ENCODE measurements around the gene TRAM2. TPM values are rescaled to one million over a fixed set of nuclear protein-coding genes. Genes with fewer than 3 reads are reported as not detected.

The TRAM2 gene
- total and polyA plus RNA-seq, 2 donors (not counting 3 experiments of a cell fraction or from before 2014, with no cell fraction given), result 85.7 to 98.6 TPM

DNA sequence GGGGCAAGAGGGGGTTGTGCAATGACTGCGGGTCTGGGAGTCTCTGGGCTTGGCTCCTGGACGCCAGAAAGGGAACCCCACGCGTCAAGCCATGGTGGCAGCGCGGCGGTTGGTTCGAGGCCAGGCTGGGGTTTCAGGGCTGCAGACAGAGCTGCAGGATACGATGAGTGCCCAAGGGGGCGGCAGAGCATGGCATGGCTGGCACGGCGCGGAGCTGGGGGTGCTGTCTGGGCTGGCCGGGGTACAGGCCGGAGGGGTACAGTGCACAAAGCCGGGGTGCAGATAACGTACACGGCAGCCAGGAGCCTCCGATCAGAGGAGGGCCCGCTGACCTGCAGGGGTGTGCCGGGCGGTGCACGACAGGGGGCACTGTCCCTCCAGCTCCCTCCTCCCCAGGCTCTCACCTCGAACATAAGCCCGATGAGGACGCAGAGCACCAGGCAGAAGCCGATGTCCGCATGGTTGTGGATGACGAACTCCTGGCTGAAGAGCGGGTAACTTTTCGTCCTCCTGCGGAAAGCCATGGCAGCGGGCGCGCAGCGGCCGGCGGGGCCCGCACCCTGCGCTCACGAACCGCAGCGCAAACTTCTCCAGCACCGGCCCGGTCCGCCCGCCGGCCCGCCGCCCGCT is 353 bp downstream of the TRAM2 start:
- peak; percentile 87 for DNase-seq (ENCODE audit: low read depth, low spot score)
- peak overlapping the region; percentile 80 for H3K4me2 ChIP-seq (ENCODE audit: insufficient read depth, low read length)
- H3K36me3 ChIP-seq (ENCODE audit: control insufficient read depth in 2 of 2, extremely low read depth in 1 of 2, insufficient read depth in 2 of 2, low read length in 2 of 2), result no peaks in the 10 kb centered on the region
- CTCF ChIA-PET, result interaction anchor here (0.6 to 3.9 kb wide), 25 partner anchors 8 to 169 kb away, joined by 3 to 24 read pairs (median 5); no protein-coding TSS in a partner anchor
- dilution Hi-C loops (cut with MboI; ENCODE audit: extremely low pct_ligation_motif_present, low sequenced_read_pairs), result no loop called here
- FAIRE-seq, result peak; percentile 78
- H3K9me3 ChIP-seq (replicated peaks; ENCODE audit: control insufficient read depth, insufficient read depth, low read length), result no peaks in the 10 kb centered on the region
- TF ChIP-seq, protein P1, sequence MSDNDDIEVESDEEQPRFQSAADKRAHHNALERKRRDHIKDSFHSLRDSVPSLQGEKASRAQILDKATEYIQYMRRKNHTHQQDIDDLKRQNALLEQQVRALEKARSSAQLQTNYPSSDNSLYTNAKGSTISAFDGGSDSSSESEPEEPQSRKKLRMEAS (IDR thresholded peaks at IDR 0.05; ENCODE audit: insufficient read depth, insufficient read length), result no peak
- TF ChIP-seq JUN (IDR thresholded peaks at IDR 0.05; ENCODE audit: borderline replicate concordance, insufficient read depth, insufficient read length, low read depth), result no peak
- TF ChIP-seq GATA2 (IDR thresholded peaks at IDR 0.05; ENCODE audit: insufficient read depth, insufficient read length, low read depth, low read length), result no peak
- TF ChIP-seq POLR2A (IDR thresholded peaks at IDR 0.05; ENCODE audit: low read depth, low read length), result peak; percentile 81
- no peak for TF ChIP-seq MYC (IDR thresholded peaks at IDR 0.05; ENCODE audit: low read depth, low read length)
- TF ChIP-seq POLR2AphosphoS5 (IDR thresholded peaks at IDR 0.05; ENCODE audit: insufficient read depth, low read depth, low read length), result peak; percentile 64
- TF ChIP-seq, protein P2, sequence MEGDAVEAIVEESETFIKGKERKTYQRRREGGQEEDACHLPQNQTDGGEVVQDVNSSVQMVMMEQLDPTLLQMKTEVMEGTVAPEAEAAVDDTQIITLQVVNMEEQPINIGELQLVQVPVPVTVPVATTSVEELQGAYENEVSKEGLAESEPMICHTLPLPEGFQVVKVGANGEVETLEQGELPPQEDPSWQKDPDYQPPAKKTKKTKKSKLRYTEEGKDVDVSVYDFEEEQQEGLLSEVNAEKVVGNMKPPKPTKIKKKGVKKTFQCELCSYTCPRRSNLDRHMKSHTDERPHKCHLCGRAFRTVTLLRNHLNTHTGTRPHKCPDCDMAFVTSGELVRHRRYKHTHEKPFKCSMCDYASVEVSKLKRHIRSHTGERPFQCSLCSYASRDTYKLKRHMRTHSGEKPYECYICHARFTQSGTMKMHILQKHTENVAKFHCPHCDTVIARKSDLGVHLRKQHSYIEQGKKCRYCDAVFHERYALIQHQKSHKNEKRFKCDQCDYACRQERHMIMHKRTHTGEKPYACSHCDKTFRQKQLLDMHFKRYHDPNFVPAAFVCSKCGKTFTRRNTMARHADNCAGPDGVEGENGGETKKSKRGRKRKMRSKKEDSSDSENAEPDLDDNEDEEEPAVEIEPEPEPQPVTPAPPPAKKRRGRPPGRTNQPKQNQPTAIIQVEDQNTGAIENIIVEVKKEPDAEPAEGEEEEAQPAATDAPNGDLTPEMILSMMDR (IDR thresholded peaks at IDR 0.05; ENCODE audit: extremely low read depth in 1 of 2, insufficient read depth in 1 of 2, low read depth in 1 of 2, low read length in 2 of 2), result peak; percentile 67 to 86
- no peak for TF ChIP-seq FOS (IDR thresholded peaks at IDR 0.05; ENCODE audit: borderline replicate concordance, insufficient read depth, low read length)
- TF ChIP-seq EZH2 (IDR thresholded peaks at IDR 0.05; ENCODE audit: borderline replicate concordance, low read depth, low read length, severe bottlenecking), result no peak
- H2AFZ ChIP-seq (ENCODE audit: low read depth, low read length), result no peak overlapping the region
- H3K79me2 ChIP-seq (ENCODE audit: control insufficient read depth, insufficient read depth, low read length), result peaks cover 52% of the 10 kb centered on the region
- H4K20me1 ChIP-seq (replicated peaks; ENCODE audit: control insufficient read depth, extremely low read depth, insufficient read depth, low read length), result no peaks in the 10 kb centered on the region
- H3K27ac ChIP-seq (ENCODE audit: insufficient read depth, low read depth, low read length), result peak overlapping the region; percentile 49
- peak overlapping the region; percentile 65 to 85 (median 67) for H3K4me3 ChIP-seq (replicated peaks in 1 of 3; ENCODE audit: insufficient read depth in 1 of 3, low read depth in 1 of 3, low read length in 3 of 3)
- intact Hi-C loops (cut with micrococcal nuclease), result loop anchor here (1.0 to 10.0 kb wide), 7 partner anchors 8 to 292 kb away; partner anchors contain the start of gene MCM3
- no TSS peak for BruUV-seq (replicated peaks)
- peaks cover 42% of the 10 kb centered on the region for H3K4me1 ChIP-seq (ENCODE audit: control insufficient read depth, extremely low read depth, insufficient read depth, low read length)
- H3K9me1 ChIP-seq (replicated peaks; ENCODE audit: control insufficient read depth, extremely low read depth, insufficient read depth, low read length), result no peaks in the 10 kb centered on the region
- peak overlapping the region; percentile 77 for H3K9ac ChIP-seq (replicated peaks; ENCODE audit: extremely low read depth, insufficient read depth, low read length)
- POLR2A ChIA-PET, result interaction anchor here (0.6 to 1.4 kb wide), 3 partner anchors 21 to 127 kb away, joined by 3 to 4 read pairs (median 4); no protein-coding TSS in a partner anchor
- no peaks in the 10 kb centered on the region for H3K27me3 ChIP-seq (ENCODE audit: control insufficient read depth in 2 of 2, insufficient read depth in 2 of 2, low read length in 2 of 2)

Measured in endothelial cell of umbilical vein (primary cell).